GM19238 (cell line): ENCODE data around the gene TMIGD2.
"Not testable (repeated sequence)": the region's sequence is repeated elsewhere in the genome, so short reads cannot be mapped to it uniquely, and the experiment has no call there.

ENCODE experiments used
- DNase-seq: peaks from one replicate; pipeline ENCODE4 v3.0.0; 2011; ENCODE audit warnings: low spot score; ENCODE audit not compliant: insufficient read length

The TMIGD2 gene

DNA sequence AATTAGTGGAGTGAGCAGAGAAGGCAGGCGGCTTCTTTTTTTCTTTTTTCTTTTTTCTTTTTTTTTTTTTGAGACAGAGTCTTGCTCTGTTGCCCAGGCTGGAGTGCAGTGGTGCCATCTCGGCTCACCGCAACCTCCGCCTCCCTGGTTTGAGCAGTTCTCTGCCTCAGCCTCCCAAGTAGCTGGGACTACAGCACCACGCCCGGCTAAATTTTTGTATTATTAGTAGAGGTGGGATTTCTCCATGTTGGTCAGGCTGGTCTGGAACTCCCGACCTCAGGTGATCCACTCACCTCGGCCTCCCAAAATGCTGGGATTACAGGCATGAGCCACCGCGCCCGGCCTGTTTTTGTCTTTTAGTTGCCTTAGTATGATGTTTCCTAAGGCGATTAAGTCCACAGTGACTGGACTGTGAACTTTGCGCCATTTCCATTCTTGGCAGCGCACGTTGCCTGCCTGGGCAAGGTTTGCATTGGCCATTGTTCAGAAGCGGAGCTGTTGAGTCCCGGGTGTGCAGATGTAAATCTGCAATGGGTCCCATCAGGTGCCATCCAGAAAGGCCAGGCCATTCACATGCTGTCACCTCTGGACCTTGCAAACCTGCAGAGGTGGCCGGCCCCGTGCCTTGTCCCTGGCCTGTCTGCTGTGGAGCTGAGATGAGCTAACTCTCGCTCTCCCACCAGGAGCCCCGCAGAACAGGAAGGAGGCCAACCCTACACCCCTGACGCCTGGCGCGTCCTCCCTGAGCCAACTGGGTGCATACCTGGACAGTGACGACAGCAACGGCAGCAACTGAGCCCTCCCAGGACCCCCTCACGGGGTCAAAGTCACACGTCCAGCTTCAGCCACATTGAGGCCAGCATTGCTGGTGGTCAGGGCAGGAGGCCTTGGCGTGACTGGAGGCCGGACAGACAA is 34.0 kb downstream of the TMIGD2 start:
- no peak for DNase-seq

DNA sequence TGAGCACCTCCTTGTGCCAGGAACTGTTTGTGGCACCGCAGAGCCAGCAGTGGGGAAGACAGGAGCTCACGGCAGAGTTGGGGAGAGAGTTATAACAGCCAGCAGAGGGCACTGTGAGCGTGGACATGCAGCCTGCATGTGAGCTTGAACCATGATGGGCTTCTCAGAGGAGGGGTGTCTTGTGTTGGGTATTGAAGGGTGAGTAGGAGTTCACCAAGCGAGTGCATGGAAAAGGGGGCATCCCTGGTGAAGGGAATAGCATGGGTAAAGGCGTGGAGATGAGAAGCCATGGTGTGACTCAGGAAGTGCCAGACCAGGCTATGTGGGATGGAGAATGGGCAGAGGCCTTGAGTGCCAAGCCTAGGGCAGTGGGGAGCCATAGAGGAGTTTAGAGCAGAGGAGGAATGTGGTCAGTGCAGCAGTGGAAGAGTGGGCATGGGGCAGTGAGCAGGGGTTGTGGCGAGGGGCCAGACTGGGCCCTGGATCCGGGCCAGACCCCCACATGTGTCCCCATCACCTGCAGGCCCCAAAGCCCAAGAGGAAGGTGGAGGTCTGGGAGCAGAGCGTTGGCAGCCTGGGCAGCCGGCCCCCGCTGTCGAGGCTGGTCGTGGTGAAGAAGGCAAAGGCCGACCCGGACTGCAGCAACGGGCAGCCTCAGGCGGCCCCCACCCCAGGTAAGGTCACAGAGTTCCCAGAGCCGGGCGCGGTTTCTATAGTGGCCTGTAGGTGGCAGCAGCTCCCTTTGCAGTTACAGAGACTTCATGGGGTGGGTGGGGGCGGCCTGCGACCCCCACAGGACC is 34.9 kb downstream of the TMIGD2 start:
- peak; percentile 58 for DNase-seq

DNA sequence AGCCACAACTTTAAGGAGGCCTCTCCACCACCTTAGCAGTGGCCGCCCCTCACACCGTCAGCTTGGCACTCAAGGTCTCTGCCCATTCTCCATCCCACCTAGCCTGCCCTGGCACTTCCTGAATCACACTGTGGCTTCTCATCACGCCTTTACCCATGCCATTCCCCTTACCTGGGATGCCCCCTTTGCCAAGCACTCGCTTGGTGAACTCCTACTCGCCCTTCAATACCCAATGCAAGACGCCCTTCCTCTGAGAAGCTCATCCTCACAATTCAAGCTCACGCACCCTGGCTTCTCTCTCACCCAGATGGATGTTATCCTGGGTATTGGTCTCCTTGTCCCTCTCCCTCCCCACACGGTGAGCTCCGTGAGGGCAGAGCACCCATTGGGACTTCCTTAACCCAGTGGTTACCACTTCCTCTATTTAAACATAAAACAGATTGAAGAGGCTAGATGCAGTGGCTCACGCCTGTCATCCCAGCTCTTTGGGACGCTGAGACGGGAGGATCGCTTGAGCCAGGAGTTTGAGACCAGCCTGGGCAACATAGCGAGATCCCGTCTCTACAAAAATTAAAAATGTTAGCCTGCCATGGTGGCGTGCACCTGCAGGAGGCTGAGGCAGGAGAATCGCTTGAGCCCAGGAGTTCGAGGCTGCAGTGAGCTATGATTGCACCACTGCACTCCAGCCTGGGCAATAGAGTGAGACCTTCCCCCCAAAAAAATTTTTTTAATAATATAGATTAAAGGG is 35.8 kb downstream of the TMIGD2 start:
- DNase-seq: no peak

DNA sequence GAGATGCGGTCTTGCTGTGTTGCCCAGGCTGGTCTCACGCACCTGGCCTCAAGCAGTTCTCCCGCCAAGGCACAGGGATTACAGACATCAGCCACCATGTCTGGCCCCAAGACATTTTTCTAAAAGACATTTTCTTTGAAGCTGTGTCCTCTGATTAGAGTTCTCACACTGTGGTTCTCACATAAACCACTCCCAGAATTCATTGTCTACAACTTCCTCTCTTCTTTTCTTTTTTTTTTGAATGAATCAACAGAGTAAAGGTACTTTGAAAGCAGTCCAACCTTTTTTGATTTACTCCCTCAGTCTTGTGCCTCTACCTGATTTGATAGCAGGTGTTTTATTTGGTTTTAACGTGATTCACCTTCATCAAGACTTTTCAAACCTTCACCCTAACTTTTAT is 37.4 kb downstream of the TMIGD2 start:
- DNase-seq: no peak

DNA sequence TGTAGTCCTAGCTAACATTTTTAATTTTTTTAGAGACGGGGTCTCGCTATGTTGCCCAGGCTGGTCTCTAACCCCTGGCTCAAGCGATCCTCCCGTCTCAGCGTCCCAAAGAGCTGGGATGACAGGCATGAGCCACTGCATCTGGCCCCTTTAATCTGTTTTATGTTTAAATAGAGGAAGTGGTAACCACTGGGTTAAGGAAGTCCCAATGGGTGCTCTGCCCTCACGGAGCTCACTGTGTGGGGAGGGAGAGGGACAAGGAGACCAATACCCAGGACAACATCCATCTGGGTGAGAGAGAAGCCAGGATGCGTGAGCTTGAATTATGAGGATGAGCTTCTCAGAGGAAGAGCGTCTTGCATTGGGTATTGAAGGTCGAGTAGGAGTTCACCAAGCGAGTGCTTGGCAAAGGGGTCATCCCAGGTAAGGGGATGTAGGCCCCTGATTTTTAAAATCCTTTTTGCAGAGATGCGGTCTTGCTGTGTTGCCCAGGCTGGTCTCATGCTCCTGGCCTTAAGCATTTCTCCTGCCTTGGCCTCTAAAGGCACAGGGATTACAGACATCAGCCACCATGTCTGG is 41.5 kb downstream of the TMIGD2 start:
- DNase-seq: no peak

DNA sequence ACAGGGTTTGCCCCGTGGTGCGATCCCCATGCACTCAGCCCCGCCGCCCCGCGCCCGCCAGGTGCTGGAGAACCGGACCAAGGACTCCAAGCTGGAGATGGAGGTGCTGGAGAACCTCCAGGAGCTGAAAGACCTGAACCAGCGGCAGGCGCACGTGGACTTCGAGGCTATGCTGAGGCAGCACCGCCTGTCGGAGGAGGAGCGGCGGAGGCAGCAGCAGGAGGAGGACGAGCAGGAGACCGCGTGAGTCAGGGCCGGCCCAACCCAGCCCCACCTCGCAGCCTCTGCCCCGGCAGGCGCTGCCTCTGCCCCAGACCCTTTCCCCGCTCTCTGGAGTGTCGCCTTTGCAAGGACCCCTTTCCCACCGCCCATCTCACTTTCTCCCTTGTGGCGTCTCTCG is 44.0 kb downstream of the TMIGD2 start:
- no peak for DNase-seq

DNA sequence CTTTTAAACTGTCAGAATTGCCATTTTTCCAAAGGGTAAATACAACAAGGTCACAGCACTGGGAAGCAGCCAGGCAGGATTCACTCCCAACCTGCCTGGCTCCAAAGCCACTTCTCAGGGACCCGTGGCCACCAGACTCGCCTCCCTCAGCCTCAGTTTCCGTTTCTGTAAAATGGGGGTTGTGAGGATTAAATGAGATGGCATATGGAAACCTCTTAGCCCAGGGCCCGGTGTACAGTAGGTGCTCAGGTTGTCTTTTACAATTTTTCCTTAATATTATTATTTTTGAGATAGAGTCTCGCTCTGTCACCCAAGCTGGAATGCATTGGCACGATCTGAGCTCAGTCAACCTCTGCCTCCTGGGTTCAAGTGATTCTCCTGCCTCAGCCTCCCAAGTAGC is 45.2 kb downstream of the TMIGD2 start:
- no peak for DNase-seq

DNA sequence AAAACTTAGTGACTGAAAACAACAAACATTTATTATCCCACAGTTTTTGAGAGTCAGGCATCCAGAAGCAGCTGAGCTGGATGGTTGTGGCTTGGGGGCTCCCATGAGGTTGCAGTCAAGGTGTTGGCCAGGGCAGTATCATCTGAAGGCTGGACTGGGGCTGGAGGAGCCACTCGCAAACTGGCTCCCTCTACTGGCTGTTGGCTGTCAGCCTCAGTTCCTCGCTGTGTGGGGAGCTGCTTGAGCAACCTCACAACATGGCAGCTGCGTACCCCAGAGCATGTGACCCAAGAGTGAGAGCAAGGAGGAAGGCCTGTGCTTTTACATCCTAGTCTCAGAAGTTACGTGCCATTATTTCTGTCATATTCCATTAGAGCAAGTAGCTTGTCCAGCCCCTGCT is 45.6 kb downstream of the TMIGD2 start:
- DNase-seq: no peak

DNA sequence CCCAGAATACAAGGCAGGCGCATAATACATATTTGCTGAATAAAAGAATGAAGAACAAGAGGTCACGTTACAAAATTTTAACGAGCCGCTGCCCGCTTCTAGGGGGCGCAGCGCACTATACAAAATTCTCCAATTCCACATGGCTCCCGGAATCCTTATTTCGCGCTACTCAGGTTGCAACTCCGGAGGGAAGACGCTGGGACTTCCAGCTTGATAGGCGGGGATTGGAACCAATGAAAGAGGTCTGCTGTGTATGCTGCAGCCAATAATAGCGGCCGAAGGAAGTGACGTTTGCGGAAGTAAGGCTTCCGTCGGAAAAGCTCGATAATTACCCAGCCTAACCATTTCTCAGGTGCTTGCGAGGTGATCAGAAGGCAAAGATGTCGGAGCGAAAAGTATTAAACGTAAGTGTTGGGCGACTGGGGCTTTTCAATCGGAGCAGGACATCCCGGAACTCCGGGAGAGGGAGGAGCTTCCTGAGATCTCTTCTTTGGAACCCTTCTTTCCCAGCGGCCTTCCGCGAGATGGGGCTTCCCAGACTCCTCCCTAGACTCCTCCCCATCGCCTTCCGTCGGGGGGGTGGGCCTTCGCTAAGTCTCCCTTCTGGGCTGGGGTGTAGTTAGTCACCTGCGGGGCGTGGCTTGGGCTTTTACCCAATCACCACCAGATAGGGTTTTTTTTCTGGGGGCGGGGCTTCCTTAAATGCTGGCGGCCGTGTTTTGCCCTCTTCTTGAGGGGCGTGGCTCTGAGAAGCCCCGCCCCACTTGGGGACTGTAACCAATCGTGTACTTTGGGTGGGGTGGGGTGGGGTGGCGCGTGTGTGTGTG is 55.2 kb downstream of the TMIGD2 start, which contains the start of gene YJU2:
TSS of gene YJU2 (plus strand) at position 314 of the 827 bp plus-strand sequence. CDS start at position 381, 67 bp downstream.
- DNase-seq: peak; percentile 99

DNA sequence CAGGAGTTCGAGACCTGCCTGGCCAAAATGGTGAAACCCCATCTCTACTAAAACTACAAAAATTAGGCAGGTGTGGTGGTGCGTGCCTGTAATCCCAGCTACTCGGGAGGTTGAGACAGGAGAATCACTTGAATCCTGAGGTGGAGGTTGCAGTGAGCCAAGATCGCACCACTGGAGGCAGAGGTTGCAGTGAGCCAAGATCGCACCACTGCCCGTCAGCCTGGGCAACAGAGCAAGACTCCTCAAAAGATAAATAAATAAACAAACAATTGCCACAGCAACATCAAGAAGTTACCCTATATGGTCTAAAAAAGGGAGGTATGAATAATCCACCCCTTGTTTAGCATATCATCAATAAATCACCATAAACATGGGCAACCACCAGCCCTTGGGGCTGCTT is 56.3 kb downstream of the TMIGD2 start:
- not testable (repeated sequence) for DNase-seq
